HG03442 (cell line): ENCODE results near the gene TYROBP.
"Not testable (repeated sequence)": the region's sequence is repeated elsewhere in the genome, so short reads cannot be mapped to it uniquely, and the experiment has no call there.

ENCODE experiments used
- ATAC-seq: cut with Tn5 transposase; IDR thresholded peaks from one replicate; pipeline ENCODE4 v1.9.1; 2021; ENCODE audit warnings: mild to moderate bottlenecking, moderate library complexity; ENCODE audit not compliant: unreplicated experiment

The TYROBP gene

DNA sequence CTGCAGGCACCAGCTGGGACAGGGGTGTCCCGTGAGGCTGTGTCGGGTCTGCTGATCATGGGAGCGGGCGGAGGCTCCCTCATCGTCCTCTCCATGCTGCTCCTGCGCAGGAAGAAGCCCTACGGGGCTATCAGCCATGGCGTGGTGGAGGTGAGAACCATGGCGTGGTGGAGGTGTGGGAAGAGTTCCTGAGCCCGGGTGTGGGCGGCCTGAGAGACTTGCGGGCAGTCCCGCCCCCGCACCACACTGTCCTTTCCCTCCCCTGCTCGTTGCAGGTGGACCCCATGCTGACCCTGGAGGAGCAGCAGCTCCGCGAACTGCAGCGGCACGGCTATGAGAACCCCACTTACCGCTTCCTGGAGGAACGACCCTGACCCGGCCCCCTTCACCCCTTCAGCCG is 29.0 kb downstream of the TYROBP start:
- ATAC-seq: no peak

DNA sequence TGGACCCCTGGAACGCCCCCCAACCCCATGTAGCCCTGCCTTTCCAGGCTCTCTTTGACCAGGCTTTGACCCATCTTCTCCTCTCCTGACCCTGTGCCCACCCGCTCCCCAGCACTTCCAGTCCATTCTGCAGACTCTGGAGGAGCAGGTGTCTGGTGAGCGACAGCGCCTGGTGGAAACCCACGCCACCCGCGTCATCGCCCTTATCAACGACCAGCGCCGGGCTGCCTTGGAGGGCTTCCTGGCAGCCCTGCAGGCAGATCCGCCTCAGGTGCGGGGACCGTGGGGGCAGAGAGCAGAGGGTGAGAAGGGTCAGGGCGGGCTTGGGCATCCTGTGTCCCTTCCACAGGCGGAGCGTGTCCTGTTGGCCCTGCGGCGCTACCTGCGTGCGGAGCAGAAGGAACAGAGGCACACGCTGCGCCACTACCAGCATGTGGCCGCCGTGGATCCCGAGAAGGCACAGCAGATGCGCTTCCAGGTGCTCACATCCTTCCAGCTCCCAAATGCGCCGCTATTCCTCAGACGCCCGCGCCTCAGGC is 33.6 kb downstream of the TYROBP start:
- ATAC-seq: no peak

DNA sequence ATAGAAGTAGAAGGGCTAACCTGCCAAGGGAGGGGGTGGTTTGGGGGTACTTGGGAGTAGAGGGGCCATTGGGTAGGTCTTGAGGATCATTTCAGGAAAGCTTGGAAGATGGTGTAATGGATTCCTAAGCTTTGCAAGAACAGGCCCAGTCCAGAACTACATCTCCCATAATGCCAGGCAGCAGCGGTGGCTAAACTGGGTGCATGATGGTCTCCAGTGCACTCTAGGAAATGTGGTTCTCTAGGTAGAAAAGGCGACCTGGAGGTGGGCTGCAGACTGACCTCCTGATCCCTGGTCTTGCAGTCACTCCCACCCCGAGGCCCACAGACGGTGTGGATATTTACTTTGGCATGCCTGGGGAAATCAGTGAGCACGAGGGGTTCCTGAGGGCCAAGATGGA is 35.9 kb downstream of the TYROBP start:
- ATAC-seq: no peak

DNA sequence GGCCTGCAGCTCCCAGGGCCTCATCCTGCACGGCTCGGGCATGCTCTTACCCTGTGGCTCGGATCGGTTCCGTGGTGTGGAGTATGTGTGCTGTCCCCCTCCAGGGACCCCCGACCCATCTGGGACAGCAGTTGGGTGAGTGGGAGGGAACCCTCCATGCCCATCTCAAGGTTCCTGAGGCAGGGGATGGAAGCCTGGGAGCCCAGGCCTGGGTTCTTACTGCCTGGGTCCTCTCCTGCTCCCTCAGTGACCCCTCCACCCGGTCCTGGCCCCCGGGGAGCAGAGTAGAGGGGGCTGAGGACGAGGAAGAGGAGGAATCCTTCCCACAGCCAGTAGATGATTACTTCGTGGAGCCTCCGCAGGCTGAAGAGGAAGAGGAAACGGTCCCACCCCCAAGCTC is 36.5 kb downstream of the TYROBP start:
- no peak for ATAC-seq

DNA sequence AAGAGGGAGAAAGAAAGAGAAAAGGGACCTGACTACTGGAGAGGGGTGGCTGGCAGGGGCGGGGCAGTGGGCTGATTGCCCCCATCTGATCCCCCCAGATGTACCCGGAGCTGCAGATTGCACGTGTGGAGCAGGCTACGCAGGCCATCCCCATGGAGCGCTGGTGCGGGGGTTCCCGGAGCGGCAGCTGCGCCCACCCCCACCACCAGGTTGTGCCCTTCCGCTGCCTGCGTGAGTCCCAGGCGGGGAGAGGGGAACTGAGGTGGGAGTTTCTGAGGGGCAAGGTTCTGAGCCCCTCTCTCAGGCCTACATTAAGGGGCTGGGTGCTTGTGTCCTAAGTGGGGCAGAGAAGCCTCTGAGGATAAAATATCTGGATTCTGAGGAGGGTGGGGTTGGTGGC is 37.3 kb downstream of the TYROBP start:
- ATAC-seq: no peak

DNA sequence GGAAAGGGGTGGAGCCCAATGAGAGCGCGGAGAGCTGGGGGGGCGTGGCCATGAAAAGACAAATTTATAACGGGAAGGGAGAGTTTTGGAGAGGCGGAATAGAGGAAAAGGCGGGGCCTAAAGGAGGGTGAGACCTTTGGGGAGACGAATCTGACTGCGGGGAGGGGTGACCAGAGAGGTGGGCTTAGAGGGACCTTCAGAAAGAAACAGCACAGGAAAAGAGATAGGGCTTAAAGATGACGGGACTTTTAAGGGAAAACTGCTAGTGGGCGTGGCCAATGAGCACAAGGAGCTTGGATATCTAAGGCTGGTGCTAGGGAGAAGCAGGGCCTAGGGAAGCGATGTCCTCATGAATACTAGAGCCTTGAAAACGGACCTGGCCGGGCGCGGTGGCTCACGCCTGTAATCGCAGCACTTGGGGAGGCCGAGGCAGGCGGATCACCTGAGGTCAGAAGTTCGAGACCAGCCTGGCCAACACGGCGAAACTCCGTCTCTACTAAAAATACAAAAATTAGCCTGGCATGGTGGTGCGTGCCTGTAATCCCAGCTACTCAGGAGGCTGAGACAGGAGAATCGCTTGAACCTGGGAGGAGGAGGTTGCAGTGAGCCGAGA is 37.9 kb downstream of the TYROBP start:
- not testable (repeated sequence) for ATAC-seq

DNA sequence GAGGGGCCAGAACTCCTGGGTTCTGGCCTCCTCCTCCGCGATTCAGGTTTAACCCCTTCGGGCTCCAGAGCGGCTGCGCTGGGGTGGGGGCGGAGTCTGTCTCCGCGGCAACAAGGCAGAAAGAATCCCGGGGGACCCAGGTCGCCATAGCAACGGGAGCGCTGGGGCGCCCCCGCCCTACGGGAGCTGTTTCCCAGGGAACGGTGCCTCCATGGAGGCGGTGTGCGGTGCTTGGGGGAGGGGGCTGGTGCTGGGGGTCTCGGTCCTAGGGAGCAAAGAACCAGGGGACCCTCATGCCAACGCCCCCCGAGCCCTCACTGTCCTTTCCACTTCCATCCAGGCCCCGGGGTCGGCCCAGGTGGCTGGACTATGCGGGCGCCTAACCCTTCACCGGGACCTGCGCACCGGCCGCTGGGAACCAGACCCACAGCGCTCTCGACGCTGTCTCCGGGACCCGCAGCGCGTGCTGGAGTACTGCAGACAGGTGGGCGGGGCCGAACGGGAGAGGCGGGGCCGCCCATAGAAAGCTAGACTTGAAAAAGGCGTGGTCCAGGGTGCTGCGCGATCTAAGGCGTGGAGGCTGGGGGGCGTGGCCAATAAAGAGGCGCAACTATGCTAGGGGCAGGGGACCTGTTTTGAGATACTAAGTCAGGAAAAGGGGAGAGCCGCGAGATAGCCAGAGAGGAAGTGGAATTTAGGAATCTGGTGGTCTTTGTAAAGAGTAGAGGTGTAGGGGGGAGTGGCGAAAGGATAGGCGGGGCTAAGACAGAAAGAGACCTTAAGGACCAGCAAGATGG is 38.6 kb downstream of the TYROBP start:
- no peak for ATAC-seq

DNA sequence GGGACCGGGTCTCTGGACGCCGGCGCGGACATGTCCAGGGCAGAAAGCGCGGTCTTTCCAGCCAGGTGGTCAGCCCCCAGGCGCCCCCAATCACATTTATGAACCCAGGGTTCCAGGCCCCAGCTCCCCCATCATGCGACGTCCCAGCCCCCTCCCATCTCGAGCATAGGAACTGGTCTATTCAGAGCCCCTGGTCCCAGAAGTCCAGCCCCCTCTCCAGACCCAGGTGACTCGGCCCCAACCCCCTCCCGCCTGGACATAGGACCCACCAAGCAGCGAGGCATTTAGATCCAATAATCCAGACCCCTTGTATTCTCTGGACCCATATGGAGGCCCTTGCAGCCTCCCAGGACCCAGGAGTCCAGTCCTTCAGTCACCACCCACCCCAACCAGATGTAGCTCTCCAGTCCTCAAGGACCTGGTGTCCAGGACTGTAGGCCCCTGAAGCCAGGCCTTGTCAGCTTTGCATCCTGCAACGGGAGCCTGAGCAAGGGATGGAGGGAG is 39.2 kb downstream of the TYROBP start:
- no peak for ATAC-seq

DNA sequence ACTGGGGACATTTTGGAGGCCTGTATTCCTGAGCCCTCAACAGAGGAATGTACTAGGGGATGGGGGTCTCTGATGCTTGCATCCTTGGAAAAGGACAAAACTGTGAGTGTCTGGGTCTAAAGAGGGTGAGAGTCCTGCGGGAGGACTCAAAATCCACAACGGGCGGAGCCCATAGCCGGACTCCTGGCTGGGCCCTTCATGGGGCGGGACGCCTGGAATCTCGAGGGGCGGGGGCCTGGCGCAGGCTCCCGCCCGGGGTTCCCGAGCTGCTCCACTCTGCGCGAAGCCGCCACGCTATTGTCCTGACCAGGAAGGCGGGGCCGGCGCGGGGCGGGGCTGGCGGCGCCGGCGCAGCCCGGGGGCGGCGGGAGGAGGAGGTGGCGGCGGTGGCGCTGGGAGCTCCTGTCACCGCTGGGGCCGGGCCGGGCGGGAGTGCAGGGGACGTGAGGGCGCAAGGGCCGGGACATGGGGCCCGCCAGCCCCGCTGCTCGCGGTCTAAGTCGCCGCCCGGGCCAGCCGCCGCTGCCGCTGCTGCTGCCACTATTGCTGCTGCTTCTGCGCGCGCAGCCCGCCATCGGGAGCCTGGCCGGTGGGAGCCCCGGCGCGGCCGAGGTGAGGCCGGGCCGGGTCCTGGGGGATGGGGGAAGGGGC is 39.8 kb downstream of the TYROBP start, which contains the start of gene APLP1:
Gene APLP1, plus strand, starts transcription at position 403 of the 651 bp plus-strand sequence. Its CDS starts 63 bp downstream, at position 466.
- no peak for ATAC-seq

DNA sequence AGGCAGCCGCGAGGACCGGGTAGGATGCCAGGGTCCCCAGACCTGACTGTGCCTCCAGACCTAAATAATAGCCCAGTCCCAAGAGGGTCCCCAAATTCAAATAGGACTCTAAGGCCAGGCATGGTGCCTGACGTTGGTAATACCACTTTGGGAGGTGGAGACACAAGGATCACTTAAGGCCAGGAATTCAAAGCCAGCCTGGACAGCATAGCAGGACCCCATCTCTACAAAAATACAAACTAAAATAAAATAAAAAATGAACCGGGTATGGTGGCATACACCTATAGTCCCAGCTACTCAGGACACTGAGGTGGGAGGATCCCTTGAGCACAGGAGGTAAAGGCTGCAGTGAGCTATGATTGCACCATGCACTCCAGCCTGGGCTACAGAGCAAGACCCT is 45.1 kb downstream of the TYROBP start:
- no peak for ATAC-seq

DNA sequence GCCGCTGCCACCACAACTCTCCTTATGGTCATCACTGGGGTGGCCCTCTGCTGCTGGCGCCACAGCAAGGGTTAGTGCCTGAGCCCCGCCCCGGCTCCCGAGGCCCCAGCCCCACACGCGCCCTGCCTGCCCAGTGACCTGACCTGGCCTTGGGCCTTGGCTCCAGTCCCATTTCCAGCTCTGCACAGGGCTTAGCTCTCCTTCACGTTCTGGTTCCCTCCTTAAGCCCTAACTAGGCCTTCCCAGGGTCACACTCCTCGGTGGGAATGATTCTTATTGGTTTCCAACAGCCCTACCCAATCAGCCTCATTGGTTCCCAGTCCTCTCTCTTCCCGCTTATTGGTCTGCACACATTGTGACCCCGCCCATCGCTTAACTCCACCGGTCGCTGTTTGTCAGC is 45.6 kb downstream of the TYROBP start:
- no peak for ATAC-seq

DNA sequence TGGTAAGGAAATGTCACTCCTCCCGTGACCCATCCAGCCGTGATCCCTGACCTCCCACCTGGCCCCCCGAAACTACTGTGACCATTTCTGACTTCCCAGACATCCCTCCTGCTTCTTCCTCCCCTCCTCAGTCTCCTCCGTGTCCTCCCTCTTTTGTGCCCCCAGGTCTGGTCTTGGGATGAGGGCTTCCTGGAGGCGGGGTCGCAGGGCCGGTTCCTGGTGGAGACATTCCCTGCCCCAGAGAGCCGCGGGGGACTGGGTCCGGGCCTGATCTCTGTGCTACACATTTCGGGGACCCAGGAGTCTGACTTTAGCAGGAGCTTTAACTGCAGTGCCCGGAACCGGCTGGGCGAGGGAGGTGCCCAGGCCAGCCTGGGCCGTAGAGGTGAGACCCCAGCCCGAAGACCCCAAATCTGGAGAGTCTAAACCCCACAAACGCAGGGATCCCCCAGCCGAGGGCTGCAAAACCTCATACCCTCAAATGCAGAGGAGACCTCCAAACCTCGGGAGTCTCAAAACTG is 46.4 kb downstream of the TYROBP start:
- no peak for ATAC-seq

DNA sequence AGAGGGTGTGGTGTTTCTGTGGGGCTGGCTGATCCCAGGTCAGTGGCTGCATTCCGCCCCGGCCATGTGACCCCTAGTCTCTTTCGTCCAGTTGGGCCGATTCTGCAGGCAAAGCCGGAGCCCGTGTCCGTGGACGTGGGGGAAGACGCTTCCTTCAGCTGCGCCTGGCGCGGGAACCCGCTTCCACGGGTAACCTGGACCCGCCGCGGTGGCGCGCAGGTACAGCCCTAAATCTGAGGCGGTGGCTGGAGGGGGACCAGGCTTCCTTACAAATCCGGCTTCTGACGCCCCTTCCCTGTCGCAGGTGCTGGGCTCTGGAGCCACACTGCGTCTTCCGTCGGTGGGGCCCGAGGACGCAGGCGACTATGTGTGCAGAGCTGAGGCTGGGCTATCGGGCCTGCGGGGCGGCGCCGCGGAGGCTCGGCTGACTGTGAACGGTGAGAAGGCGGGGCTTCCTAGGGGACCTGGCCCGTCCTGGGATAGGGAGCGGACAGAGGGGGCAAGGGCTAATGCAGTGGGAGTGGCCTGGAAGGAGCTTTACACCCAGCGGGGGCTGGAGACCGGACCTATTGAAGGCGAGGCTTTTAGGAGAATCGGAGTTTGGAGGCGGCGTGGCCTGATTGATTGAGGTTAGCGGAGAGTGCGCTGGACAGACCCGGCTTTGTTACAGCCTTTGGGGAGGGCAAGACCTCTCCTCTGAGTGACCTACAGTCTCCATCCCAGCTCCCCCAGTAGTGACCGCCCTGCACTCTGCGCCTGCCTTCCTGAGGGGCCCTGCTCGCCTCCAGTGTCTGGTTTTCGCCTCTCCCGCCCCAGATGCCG is 47.1 kb downstream of the TYROBP start:
- no peak for ATAC-seq

DNA sequence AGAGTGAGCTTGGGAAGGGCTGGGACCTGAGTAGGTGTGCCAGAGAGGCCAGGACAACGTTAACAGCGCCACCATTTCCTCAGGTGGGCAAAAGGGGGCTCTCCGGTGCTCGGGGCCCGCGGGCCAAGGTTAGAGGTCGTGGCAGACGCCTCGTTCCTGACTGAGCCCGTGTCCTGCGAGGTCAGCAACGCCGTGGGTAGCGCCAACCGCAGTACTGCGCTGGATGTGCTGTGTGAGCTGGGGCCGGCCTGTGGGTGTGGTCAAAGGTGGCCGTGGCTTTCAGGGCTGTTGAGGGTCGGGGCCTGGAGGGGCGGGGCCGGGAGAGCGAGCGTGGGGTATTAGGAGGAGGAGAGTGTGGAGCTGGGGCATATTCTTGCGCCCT is 47.7 kb downstream of the TYROBP start:
- ATAC-seq: no peak

DNA sequence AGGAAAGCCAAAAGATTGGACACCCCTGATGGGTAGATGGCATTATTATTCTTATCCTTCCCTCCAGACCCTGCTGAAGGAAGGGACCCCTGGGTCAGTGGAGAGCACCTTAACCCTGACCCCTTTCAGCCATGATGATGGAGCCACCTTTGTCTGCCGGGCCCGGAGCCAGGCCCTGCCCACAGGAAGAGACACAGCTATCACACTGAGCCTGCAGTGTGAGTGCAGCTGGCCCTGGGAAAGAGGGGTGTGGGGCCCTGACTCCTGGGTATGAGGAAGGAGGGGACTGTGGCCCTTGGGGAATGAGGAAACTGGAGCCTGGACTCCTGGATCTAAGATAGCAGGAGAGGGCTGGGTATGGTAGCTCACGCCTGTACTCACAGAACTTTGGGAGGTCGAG is 48.7 kb downstream of the TYROBP start:
- ATAC-seq: no peak

DNA sequence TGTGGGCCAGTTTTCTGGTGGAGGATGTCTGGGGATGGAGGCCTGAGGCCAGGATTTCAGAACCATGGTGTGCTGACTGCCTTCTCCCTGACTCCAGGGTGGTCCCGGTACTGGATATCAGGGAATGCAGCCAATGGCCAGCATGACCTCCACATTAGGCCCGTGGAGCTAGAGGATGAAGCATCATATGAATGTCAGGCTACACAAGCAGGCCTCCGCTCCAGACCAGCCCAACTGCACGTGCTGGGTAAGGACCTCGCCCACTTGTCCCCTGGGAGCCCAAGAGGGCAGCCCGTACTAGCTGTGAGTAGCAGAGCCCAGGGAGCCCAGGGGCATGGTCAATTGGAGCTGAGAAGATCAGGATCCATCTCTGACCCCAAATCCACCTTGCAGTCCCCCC is 49.8 kb downstream of the TYROBP start:
- no peak for ATAC-seq

DNA sequence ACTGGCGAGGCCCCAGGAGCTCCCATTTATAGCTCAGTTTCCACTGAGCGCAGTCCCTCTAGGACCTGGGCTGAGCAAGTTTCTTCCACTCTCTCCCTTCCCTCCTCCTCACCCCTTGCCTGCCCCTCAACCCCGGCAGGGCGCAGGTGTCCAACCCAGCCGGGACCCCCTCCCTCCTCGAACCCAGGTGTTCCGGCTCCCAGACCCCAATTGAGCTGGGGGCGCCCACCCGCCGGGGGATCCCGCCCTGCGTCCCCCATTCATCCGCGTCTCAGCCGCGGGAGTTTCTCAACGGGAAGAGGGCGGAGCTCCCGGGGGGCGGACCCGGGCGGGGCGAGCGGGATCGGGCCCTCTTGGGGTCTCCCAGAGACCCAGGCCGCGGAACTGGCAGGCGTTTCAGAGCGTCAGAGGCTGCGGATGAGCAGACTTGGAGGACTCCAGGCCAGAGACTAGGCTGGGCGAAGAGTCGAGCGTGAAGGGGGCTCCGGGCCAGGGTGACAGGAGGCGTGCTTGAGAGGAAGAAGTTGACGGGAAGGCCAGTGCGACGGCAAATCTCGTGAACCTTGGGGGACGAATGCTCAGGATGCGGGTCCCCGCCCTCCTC is 51.4 kb downstream of the TYROBP start, which contains the start of gene KIRREL2:
Gene KIRREL2, plus strand, starts transcription at position 366 of the 604 bp plus-strand sequence. Its CDS starts 209 bp downstream, at position 575.
- no peak for ATAC-seq
